ENCODE measurements around the gene SCIMP.
"Not testable (repeated sequence)": the region's sequence is repeated elsewhere in the genome, so short reads cannot be mapped to it uniquely, and the experiment has no call there.

SCIMP gene

GRCh38 chr17:5237541-5238016, 2.9 kb upstream of the SCIMP start:
- no peak for DNase-seq (ENCODE audit: low read depth in 2 of 2)

GRCh38 chr17:5236938-5237540, 2.4 kb upstream of the SCIMP start:
- no peak for DNase-seq (ENCODE audit: low read depth in 2 of 2)

- not testable (repeated sequence) for DNase-seq (ENCODE audit: low read depth in 2 of 2)
These were observed 1.2 kb downstream of the SCIMP start for GRCh38 chr17:5233492-5233891.

DNA sequence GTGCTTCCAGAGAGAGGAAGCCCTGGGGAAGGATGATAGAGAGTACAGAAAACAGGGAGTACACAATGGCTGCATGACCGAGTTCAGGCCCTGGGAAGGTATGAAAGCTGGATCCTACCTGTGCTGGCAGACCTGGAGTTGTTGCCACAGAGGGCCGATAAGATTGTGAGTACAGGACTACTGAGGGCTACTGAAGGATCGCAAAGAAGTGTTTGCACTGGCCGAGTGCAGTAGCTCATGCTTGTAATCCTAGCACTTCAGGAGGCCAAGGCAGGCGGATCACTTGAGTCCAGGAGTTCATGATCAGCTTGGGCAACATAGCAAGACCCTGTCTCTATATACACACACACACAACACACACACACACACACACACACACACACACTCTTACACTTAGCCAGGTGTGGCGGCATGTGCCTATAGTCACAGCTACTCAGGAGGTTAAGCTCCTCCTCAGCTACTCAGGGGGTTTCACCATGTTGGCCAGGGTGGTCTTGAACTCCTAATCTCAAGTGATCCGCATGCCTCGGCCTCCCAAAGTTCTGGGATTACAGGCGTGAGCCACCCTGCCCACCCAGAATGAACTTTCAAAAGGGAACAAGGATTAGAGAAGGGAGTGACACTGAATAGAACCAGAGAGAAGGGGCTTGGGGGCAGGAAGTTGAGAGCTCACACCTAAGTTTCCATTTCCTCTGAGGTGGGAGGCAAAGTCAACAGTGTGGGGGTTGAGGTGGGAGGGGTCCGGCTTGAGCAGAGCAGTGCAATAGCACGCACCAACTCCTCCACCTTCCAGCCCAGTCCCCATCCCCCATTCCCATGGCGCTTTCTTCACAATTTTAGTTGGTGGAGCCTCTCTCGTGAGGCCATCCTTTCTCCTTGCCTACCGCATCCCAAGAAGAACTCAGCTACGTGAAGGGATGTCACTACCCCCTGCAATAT, 7.5 kb downstream of the SCIMP start:
- no peak for DNase-seq (ENCODE audit: low read depth in 2 of 2)

DNA sequence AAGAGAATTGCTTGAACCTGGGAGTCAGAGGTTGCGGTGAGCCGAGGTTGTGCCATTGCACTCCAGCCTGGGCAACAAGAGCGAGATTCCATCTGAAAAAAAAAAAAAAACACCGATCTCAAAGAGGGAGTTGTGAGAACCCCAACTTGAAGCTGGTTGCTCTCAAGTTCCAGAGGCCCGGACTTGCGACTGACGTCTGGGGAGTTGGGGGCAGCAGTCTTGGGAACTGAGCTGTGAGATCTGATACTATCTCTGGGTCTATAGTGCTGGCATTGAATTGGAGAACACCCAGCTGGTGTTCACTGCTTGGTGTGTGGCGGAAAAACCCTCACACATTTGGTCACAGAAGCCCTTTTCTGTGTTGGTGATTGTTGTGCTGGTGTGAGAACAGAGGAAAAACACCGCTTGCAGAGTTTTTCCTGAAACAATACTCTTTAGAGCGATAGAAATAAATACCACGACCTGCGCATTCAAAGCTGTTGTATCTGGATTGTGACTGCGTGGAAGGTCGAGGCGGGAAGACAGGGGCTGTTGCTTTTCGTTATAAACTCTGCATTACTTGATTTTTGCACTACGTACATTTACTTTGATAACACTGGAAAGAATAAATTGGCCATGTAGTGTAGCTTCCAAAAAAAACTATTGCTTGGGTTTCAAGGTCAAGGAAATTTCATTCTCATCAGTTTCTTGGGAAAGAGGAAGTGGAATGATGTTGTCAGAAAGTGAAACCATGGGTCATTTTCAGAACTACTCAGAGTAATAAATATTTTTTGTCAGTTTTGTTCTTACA, 8.8 kb downstream of the SCIMP start:
- DNase-seq (ENCODE audit: low read depth in 2 of 2), result no peak

DNA sequence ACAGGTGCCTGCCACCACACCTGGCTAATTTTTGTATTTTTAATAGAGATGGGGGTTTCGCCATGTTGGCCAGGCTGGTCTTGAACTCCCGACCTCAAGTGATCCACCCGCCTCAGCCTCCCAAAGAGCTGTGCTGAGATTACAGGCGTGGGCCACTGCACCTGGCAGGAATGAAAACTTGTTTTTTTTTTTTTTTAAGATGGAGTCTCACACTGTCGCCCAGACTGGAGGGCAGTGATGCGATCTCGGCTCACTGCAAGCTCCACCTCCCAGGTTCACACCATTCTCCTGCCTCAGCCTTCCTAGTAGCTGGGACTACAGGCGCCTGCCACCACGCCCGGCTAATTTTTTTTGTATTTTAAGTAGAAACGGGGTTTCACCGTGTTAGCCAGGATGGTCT, 12.7 kb downstream of the SCIMP start:
- not testable (repeated sequence) for DNase-seq (ENCODE audit: low read depth in 2 of 2)

GRCh38 chr17:5220074-5220473, 14.6 kb downstream of the SCIMP start:
- no peak for DNase-seq (ENCODE audit: low read depth in 2 of 2)

DNA sequence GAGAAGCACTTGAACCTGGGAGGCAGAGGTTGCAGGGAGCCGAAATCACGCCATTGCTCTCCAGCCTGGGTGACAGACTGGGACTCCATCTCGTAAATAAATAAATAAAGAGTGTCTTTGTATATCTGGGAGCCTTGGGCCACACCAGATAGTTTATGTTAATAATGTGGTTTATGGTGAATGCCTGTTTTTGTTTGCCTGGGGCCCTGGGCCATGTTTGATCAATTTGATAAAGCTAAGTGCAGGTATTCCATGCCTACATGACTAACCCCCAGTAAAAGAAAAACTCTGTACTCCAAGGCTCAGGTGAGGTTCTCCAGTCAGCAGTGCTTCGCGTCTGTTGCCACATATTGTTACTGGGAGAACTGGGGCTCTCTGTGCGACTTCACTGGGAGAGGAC, 15.1 kb downstream of the SCIMP start:
- DNase-seq (ENCODE audit: low read depth in 2 of 2), result no peak

DNA sequence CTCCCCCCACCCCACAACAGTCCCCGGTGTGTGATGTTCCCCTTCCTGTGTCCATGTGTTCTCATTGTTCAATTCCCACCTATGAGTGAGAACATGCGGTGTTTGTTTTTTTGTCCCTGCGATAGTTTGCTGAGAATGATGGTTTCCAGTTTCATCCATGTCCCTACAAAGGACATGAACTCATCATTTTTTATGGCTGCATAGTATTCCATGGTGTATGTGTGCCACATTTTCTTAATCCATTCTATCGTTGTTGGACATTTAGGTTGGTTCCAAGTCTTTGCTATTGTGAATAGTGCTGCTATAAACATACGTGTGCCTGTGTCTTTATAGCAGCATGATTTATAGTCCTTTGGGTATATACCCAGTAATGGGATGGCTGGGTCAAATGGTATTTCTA, 17.1 kb downstream of the SCIMP start:
- not testable (repeated sequence) for DNase-seq (ENCODE audit: low read depth in 2 of 2)

- DNase-seq (ENCODE audit: low read depth in 2 of 2), result no peak
These were observed 23.2 kb downstream of the SCIMP start for GRCh38 chr17:5211458-5211857.

- no peak for DNase-seq (ENCODE audit: low read depth in 2 of 2)
These were observed 23.9 kb downstream of the SCIMP start for GRCh38 chr17:5210614-5211252.

DNA sequence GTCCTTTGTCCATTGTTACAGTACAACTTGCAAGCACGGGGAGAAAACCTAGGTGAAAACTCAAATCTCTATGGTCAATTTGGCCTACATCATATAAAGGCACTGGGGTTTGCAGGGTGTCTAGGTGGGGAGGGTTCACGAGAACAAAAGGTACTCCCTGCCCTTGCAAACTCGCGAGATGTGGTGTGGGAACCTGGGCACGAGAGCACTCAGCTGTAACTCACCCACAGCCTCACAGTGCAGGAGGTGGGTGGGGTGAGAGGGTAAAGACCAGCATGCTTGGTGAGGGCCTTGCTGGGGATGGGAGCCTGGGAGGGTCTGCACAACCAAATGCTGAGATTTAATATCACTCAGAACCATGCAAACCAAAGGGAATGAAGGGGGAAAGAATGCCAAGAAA, 24.6 kb downstream of the SCIMP start:
- no peak for DNase-seq (ENCODE audit: low read depth in 2 of 2)

DNA sequence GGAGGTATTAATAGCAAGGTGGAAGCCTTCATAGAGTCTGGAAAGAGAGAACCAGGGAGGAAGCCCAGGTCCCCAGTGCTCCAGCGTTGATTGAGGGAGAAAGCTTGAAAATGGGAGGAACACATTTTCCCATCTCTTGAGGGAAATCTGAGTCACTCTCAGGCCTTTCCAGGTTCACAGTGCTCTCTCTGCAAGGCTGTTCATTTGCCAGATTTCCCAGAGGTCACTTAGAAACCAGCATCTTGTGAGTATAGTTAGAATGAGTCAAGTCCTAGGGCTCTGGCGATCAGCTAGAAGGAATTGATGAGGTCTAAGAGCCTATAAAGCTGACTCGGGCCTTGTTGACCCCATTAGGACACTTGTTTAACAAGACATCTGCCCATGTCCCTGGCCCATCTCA, 25.3 kb downstream of the SCIMP start:
- no peak for DNase-seq (ENCODE audit: low read depth in 2 of 2)

DNA sequence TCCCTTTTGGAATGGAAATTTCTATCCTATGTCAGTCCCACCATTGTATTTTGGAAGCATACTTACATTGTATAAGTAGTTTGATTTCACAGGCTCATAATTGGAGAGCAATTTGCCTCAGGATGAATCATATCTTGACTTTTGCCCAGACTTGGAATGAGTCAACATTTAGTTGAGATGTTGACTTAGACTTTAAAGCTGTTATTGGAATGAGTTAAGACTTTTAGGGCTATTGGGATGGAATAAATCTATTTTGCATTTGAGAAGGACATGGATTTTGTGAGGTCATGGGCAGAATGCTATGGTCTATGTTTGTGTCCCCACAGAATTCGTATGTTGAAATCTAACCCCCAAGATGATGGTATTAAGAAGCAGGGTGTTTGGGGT, 30.8 kb downstream of the SCIMP start:
- no peak for DNase-seq (ENCODE audit: low read depth in 2 of 2)

DNA sequence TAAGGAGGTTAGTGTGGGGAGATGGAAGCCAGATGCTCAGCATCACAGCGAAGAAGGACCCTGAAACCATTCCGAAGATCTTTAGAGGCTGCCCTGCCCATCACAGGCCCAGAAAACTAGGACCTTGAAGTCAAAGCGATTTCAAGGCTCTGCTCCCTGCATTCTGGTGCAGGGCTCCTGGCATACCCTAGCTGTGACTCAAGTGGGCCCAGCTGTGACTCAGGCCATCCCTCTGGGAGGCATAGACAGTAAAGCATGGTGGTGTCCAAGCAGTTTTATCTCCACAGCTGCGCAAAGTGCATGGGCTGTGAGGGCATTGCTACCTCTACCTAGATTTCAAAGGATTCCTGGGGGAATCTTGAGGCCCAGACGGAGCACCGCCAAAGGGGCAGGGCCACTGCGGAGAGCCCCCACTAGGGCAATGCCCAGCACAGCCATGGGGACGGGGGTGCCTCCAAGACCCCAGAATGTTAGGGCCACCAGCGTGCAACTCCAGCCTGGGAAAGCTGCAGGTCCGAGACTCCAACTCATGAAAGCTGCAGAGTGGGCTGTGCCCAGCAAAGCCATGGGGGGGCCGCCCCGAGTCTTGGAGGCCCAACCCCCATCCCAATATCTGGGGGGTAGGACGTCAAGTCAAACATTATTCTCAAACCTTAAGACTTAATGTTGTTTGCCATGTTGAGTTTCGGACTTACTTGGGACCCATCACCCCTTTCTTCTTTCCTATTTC, 31.3 kb downstream of the SCIMP start:
- no peak for DNase-seq (ENCODE audit: low read depth in 2 of 2)

DNA sequence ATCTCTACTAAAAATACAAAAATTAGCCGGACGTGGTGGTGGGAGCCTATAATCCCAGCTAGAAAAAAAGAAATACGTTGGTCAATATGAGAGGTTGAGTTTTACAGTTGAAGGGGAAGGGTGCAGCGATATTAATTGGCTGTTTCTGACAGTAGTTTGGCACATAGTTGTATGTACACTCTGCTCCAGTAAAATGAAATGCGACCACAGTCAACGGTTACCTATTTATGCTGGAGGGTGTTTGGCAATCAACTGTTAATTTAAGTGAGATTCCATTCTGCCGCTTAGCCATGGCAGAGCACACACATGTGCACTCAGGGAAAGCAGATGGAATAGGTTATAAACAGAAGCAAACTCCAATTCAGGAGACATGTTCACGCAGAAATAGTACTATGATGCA, 33.6 kb downstream of the SCIMP start:
- DNase-seq (ENCODE audit: low read depth in 2 of 2), result no peak

DNA sequence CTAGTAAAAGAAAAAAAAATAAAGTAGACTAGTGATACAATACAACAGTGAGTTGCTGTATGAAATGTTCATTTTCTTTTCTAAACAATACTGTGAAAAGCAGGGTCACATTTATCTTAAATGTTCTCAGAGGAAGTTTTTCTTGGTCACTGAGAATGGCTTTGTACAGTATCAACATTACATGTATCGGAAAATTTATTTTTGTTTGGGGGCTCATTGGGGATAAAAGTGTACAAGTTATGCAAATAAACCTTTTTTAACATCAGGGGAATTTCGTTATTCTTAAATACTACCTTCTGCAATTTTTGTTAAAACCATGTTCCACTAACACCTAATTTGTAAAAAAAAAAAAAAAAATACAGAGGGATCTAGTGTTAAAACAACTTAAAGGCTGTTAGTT, 34.3 kb downstream of the SCIMP start:
- DNase-seq (ENCODE audit: low read depth in 2 of 2), result no peak

DNA sequence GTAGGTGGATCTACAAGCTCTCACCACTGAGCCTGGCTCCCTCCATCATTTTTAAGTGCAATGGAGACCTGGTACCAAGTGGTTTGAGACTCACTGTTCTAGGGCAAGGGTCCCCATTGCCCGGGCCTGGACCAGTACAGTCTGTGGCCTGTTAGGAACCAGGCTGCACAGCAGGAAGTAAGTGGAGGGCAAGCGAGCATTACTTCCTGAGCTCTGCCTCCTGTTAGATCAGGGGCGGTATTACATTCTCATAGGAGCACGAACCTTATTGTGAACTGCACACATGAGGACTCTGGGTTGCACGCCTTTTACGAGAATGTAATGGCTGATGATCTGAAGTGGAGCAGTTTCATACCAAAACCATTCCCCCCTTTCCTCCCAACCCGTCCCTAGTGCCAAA, 36.2 kb downstream of the SCIMP start:
- DNase-seq (ENCODE audit: low read depth in 2 of 2), result no peak

DNA sequence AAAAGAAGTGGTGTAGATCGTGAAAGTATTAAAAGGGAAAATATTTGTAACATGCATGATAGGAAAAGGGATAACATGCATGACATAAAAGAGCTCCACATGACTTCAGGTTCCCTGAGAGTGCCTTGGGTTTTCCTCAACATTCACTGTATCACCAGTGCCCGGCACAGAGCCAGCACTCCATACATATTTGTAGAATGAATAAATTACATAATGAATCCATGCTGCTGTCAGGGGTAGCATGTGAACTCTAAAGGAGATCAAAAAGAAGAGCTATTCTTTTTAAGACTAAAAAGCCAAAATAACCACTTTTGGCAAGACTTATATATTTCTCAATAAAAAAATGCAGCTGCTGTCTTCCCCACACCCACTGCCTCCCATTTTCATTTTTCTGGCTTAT, 40.3 kb downstream of the SCIMP start:
- DNase-seq (ENCODE audit: low read depth in 2 of 2), result peak; percentile 62

- peak; percentile 89 for DNase-seq (ENCODE audit: low read depth in 2 of 2)
These were observed 42.9 kb downstream of the SCIMP start, which contains the start of gene ZNF594 for GRCh38 chr17:5191541-5192417. Gene ZNF594 (minus strand): TSS chr17:5191868. CDS start chr17:5184256, 7,612 bp downstream.
